NCI-H1694 (cell line): ENCODE results near the gene EMC1.
"Not testable (repeated sequence)": the region's sequence is repeated elsewhere in the genome, so short reads cannot be mapped to it uniquely, and the experiment has no call there.

Source experiments
- DNase-seq: peaks from one replicate; lab custom pipeline; 2025; lab: John Stamatoyannopoulos, UW

Gene EMC1

DNA sequence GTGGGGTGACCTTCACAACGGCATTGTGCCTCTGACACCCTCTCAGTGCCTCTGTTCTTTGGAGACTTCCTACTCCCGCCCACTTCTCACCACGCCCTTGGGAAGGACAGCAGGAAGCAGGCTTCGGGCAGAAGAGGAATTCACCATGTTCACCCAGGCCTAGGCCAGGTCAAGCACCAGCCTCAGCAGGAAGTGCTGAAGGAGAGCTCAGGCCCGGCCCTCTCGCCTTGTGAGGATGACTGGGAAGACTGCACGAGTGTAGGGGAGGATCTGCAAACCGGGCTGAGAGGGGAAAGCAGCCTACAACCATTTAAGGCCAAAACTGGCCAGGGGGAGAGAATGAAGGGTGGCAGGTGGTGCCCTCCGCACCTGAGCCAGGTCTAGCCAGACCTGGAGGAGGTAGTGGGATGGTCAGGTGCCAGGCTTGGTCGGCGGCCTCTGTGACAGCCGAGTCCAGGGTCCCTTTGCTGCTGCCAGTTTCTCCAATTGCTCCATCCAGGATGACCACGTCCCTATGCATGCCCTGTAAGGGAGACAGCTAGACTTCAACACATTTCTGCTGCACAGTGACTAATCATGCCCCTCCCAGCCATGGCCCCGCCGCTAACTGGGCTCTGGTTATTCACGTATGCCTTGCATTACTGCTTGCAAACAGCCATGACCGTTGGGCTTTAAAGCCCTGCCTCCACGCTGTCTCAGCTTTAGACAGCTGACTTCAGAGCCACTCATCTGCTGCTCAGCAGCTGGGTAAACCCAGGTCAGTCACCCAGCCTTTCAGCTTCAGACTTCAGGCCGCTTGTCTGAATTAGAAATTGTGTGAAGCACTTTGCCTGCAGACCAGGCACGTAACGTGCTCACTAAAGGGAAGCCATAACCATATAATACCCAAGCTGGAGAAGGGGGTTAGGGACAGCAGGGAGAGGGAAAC is 9.2 kb upstream of the EMC1 start:
- no peak for DNase-seq

GRCh38 chr1:19258353-19258752 is 7.0 kb upstream of the EMC1 start:
- no peak for DNase-seq

GRCh38 chr1:19257178-19257914 is 6.0 kb upstream of the EMC1 start:
- no peak for DNase-seq

DNA sequence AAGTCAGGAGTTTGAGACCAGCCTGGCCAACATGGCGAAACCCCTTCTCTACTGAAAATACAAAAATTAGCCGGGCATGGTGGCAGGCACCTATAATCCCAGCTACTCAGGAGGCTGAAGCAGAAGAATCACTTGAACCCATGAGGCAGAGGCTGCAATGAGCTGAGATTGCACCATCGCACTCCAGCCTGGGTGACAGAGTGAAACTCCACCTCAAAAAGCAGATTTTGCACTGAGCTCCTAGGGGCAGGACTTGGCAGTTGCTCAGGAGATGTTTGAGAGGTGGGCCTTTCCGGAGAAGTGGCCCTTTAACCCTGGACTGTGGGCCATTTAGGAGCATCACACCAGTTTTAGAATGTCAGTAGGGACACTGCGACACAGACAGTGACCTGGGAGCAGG is 5.0 kb upstream of the EMC1 start:
- DNase-seq, result not testable (repeated sequence)

GRCh38 chr1:19255288-19255687 is 4.0 kb upstream of the EMC1 start:
- no peak for DNase-seq

GRCh38 chr1:19254416-19254815 is 3.1 kb upstream of the EMC1 start:
- DNase-seq, result no peak

- DNase-seq, result no peak
Measured at GRCh38 chr1:19250629-19251304, 557 bp downstream of the EMC1 start.

DNA sequence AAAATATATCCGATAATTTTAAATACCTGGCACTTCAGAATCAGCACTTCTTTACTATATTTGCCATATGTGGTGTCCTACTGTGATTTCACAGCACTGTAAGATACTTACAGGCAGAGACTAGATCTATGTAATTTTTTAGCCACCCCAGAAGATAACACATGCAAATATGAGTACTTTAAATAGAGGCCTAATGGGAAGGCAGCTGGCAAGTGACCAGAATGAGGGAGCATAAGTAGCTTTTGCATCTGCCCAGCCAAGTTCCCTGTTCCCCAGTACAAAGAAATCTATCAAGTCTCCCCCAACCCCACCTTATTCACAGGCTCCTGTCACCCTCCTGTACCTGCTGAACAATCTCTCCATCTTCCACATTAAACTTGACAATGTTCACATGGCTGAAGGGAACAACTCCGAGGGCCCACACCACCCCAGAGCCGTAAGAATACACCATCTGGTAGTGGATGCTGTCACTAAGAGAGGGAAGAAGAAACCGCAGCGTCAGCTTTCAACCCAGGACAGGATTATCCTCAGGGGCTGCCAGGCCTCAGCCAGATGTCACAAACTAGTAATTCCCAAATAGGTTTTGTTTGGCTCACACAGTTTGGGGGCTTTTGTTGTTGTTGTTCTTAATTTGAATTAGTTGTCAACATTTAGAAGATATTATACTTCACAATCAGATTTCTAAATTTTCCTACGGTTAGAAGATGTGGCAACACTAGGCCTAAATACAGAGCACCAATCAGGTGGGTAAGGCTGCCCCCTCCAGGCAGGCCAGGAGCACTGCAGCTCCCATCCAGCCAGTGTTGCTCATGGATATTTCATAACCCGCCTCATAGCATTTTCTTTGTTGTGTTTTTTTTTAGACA is 10.4 kb downstream of the EMC1 start:
- peak; percentile 69 for DNase-seq

- no peak for DNase-seq
Measured at GRCh38 chr1:19239876-19240275, 11.4 kb downstream of the EMC1 start.

DNA sequence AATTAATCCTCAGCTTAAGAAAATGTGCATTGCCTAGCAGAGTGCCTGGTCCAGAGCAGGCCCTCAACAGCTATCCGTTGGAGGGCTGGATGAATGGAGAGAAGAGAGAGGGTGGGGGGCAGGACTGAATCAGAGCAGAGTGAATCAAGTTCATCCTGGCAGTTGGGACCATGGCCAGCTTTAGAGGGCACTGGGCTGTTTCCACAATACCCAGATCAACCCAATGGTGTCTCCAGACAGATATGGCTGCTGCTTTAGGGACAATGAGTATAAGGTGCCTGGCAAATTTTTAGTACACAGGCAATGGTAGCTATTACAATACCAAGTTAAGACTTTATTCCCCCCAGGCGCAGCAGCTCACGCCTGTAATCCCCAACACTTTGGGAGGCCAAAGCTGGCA is 17.1 kb downstream of the EMC1 start:
- DNase-seq, result no peak

GRCh38 chr1:19232524-19232846 is 18.8 kb downstream of the EMC1 start:
- no peak for DNase-seq

DNA sequence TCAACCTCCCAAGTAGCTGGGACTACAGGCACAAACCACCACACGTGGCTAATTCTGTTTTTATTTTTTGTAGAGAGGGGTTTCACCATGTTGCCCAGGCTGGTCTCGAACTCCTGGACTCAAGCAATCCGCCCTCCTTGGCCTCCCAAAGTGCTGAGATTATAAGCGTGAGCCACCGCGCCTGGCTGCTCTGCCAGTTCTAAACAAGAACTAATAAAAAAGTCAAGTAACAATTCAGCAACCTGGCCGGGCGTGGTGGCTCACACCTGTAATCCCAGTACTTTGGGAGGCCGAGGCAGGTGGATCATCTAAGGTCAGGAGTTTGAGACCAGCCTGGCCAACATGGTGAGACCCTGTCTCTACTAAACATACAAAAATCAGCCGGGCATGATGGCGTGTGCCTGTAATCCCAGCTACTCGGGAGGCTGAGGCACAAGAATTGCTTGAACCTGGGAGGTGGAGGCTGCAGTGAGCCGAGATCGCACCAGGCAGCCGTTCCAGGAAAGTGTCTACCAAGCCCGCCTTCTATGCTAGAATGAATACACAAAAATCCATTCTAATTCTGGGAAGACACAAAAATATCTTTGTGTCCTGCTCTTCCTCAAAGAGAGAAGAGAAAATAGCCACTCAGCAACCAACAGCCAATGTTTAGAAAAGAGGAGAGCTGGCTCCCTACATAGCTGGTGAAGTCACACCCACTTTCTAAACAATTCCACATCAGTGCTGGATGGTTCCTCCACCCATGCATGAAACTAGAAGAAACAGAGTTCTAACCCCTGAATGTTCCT is 19.4 kb downstream of the EMC1 start:
- not testable (repeated sequence) for DNase-seq

GRCh38 chr1:19229828-19230325 is 21.4 kb downstream of the EMC1 start:
- no peak for DNase-seq

DNA sequence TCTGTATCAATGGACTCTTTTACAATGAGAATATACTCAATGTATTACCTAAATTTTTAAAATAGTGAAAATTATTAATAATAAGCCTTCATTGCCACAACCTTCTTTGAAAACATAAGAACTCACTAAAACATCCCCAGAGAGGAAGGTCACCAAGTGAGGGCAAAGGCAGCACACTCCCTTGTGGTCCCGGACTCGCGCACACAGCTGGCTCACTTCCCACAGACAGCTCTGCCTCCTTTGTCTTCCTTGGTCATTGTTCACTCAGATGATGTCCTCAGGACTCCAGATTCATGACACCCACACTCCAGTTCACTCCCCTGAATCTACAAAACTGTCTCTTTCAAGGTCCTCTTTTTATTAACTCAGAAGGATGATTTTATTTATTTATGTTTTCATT is 22.1 kb downstream of the EMC1 start:
- DNase-seq, result no peak

GRCh38 chr1:19222979-19223824 is 28.1 kb downstream of the EMC1 start:
- DNase-seq, result no peak

- no peak for DNase-seq
Measured at GRCh38 chr1:19222573-19222972, 28.8 kb downstream of the EMC1 start.

- DNase-seq, result no peak
Measured at GRCh38 chr1:19220991-19221390, 30.3 kb downstream of the EMC1 start.

DNA sequence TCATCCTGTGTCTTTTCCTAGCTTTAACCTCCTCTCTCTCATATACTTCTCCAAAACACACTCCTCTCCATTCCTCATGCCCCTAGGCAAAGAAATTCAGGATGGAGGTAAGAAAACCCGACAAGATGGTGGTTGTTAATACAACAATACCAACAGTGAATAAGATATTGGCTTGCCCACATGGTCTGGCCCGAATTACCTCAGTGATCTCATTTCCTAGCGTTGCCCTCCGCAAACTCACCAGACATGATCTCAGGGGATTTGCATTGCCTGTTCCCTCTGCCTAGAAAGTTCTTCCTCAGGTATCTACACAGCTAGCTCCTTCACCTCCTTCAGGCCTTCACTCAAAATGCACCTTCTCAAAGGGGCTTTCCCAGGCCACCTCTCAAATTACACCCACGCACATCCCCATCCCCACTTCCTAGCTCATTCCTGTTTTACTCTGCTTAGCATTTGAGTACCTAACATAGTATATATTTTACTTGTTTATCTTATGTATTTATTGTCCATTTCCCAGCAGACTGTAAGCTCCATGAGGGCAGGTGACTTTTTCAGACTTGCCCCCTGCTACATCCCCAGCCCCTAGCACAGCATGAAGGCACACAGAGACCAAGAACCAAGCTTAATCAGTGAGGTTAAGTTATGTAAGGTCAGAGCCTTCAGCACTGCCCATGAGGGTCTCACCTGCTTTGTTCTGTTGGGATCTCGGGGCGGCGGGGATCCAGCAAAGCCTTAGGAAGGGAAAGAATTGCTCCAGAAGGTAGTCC is 31.1 kb downstream of the EMC1 start:
- no peak for DNase-seq

DNA sequence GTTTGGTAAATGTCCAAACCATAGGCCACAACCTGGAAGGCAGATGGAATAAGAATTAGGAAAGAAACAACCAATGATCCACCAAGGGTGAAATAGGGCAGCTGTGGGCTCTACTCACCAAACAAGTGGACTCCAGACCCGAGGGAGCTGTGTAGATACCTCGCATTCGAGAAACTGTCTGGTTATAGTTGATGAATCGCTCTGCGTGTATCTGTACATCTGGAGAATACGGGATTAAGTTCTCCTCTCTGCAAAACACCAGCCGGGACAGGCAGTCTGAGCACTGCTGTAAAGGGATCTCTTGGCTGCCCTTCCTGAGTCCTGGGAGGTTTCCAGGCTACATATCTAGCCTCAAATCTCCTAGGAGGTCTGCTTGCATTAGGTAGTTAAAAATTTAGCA is 31.9 kb downstream of the EMC1 start:
- DNase-seq, result no peak
